Ascending aorta (tissue), 2 donors: ENCODE measurements around the gene DHRSX. TPM values are rescaled to one million over a fixed set of nuclear protein-coding genes. Genes with fewer than 3 reads are reported as not detected.
"Not testable (repeated sequence)": the region's sequence is repeated elsewhere in the genome, so short reads cannot be mapped to it uniquely, and the experiment has no call there.

ENCODE experiments used
- DNase-seq, 2 donors: peaks; one replicate each; pipeline ENCODE4 v3.0.0-alpha.2; 2019; ENCODE audit warnings: low spot score in 2 of 2
- H3K27ac ChIP-seq, 2 donors: fragments of 200-600 bp; sonication (generic); one replicate each; pipeline ENCODE4 v1.5.1; 2016 to 2017; ENCODE audit warnings: mild to moderate bottlenecking in 1 of 2
- H3K27me3 ChIP-seq: fragments of 200-600 bp; sonication (generic); one replicate; pipeline ENCODE4 v1.5.1; 2017
- H3K36me3 ChIP-seq, 2 donors: fragments of 200-600 bp; sonication (generic); one replicate each; pipeline ENCODE4 v1.5.1; 2016
- H3K4me1 ChIP-seq, 2 donors: fragments of 200-600 bp; sonication (generic); one replicate each; pipeline ENCODE4 v1.5.1; 2016 to 2017; ENCODE audit warnings: mild to moderate bottlenecking in 1 of 2
- H3K4me3 ChIP-seq, 2 donors: fragments of 200-600 bp; sonication (generic); one replicate each; pipeline ENCODE4 v1.5.1; 2016 to 2017; ENCODE audit warnings: mild to moderate bottlenecking in 1 of 2
- H3K9me3 ChIP-seq, 2 donors: fragments of 200-600 bp; sonication (generic); one replicate each; pipeline ENCODE4 v1.5.1; 2016
- intact Hi-C: fragments of 100-400 bp; cut with DNase I; formaldehyde crosslinking; loops from one replicate; pipeline ENCODE4 v1.15.1; 2023
- total RNA-seq: library from RNA; depleted of rRNA; stranded (reverse); fragments of >200 nt; gene quantifications from one replicate; pipeline ENCODE4 v1.1.0, GENCODE V29; 2016
- TF ChIP-seq, protein P1 (sequence below), 3 experiments: fragments of 200-600 bp in 2 of 3; fragments of 450-650 bp in 1 of 3; sonication (generic) in 2 of 3; IDR thresholded peaks; one replicate each; pipeline ENCODE4 v1.5.1; 2016 to 2019; ENCODE audit warnings: antibody characterized with exemption in 3 of 3, mild to moderate bottlenecking in 1 of 3, moderate library complexity in 1 of 3

DHRSX gene
- total RNA-seq, 1 donor from 2014 or later, result 13.4 TPM

DNA sequence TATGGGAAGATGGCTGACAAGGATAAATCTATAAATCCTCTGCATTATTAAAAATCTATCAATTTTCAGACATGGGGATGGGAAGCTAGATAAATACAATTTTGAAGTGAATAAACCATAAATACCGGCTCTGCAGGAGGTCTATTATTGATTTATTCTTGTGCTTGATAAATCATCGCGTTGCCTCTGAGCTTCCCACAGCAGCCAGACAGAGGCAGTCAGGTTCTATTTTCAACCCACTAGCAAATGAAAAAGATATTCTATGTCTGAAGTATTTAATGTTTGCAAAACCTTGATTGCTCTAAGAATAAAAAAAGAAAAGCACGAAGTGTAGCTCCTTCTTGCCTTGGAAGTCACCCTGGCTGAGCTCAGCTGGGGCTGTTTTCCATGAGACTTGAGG, 216.2 kb downstream of the DHRSX start:
- DNase-seq, result no peak
- intact Hi-C loops, result no loop called here
- no peaks in the 10 kb centered on the region for H3K9me3 ChIP-seq
- peaks cover 0 to 4% of the 10 kb centered on the region in 2 donors for H3K36me3 ChIP-seq
- H3K27me3 ChIP-seq, result no peaks in the 10 kb centered on the region
- no peak overlapping the region for H3K4me3 ChIP-seq
- H3K27ac ChIP-seq, result no peak overlapping the region
- H3K4me1 ChIP-seq, result no peaks in the 10 kb centered on the region
- TF ChIP-seq, protein P1, sequence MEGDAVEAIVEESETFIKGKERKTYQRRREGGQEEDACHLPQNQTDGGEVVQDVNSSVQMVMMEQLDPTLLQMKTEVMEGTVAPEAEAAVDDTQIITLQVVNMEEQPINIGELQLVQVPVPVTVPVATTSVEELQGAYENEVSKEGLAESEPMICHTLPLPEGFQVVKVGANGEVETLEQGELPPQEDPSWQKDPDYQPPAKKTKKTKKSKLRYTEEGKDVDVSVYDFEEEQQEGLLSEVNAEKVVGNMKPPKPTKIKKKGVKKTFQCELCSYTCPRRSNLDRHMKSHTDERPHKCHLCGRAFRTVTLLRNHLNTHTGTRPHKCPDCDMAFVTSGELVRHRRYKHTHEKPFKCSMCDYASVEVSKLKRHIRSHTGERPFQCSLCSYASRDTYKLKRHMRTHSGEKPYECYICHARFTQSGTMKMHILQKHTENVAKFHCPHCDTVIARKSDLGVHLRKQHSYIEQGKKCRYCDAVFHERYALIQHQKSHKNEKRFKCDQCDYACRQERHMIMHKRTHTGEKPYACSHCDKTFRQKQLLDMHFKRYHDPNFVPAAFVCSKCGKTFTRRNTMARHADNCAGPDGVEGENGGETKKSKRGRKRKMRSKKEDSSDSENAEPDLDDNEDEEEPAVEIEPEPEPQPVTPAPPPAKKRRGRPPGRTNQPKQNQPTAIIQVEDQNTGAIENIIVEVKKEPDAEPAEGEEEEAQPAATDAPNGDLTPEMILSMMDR (IDR thresholded peaks at IDR 0.05), result no peak

DNA sequence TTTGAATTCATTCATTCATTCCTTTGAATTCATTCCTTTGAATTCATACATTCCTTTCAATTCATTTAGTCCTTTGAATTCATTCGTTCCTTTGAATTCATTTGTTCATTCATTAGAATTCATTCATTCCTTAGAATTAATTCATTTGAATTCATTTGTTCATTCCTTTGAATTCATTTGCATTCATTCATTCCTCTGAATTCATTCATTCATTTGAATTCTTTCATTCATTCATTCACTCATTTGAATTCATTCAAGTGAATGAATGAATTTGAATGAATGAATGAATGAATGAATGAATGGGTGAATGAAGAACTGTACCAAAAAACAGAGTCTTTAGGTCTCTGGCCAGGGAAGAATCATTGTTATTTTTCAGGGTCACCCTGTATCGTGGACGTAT, 216.6 kb downstream of the DHRSX start:
- H3K4me1 ChIP-seq, result no peaks in the 10 kb centered on the region
- peaks cover 0 to 4% of the 10 kb centered on the region in 2 donors for H3K36me3 ChIP-seq
- no peaks in the 10 kb centered on the region for H3K27me3 ChIP-seq
- H3K9me3 ChIP-seq, result no peaks in the 10 kb centered on the region
- TF ChIP-seq, protein P1 (IDR thresholded peaks at IDR 0.05), result no peak
- DNase-seq, result no peak
- no peak overlapping the region for H3K27ac ChIP-seq
- intact Hi-C loops, result no loop called here
- H3K4me3 ChIP-seq, result no peak overlapping the region

DNA sequence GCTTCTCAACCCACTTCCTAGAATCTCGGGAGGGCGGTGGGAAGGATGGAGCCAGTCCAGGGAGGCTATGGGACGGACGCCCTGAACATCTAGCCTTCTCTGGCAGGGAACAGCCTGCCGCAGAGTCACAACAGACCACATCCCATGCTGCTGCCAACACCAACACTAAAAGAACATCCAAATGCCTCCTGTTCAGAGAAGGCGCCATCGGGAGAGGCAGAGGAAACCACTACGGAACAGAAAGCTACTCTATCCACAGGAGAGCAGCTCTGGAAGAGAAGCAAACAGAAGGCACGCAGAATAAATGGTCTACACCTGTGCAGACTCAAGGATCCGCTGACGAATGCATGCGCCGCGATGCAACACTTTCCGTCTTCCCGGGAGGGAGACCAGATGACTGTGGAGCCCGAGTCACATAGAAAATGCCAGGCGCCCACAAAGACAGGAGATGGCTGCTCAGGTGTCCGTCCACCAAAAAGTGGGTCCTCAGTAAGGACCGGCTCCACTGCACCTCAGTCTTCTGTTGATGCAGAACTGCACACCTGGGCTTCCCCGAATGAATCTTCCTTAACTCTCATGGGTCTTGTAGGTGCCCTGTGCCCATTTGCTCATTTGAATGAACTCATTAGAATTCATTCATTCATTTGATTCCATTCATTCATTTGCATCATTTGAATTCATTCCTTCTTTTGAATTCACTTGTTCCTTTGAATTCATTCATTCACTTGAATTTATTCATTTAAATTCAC, 217.5 kb downstream of the DHRSX start:
- no peak for DNase-seq
- H3K4me1 ChIP-seq, result no peaks in the 10 kb centered on the region
- intact Hi-C loops, result no loop called here
- H3K36me3 ChIP-seq, result no peaks in the 10 kb centered on the region
- no peaks in the 10 kb centered on the region for H3K9me3 ChIP-seq
- H3K4me3 ChIP-seq, result no peak overlapping the region
- TF ChIP-seq, protein P1 (IDR thresholded peaks at IDR 0.05), result no peak
- H3K27me3 ChIP-seq, result no peaks in the 10 kb centered on the region
- H3K27ac ChIP-seq, result no peak overlapping the region

DNA sequence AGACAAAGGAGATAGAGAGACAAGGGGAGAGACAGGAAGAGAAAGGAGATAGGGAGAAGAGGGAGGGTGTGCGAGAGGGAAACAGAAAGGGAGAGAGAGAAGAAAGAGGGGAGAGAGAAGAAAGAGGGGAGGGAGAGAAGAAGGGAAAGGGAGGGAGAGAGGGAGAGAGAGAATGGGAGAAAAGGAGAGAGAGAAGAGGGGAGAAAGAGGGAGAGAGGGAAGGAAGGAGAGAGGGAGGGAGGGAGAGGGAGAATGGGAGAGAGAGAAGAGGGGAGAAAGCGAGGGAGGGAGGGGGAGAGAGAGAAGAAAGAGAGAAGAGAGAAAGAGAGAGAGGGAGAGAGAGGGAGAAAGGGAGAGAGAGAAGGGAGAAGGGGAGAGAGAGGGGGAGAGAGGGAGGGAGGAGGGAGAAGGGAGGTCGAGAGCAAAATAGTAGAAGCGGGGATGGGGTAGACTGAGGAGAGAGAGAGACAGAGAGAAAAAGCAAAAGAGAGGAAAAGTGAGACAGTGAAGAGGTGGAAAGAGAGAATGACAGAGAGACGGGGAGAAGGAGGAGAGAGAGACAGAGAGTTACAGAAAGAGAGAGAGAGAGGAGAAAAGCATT, 218.2 kb downstream of the DHRSX start:
- Histone ChIP-seq H3K9me3 (no peaks in the 10 kb centered on the region), H3K36me3 (no peaks in the 10 kb centered on the region), H3K4me3 (no peak overlapping the region), H3K4me1 (no peaks in the 10 kb centered on the region), H3K27ac (no peak overlapping the region), H3K27me3 (no peaks in the 10 kb centered on the region)
- TF ChIP-seq, protein P1 (IDR thresholded peaks at IDR 0.05), result no peak
- intact Hi-C loops, result no loop called here
- DNase-seq, result no peak

DNA sequence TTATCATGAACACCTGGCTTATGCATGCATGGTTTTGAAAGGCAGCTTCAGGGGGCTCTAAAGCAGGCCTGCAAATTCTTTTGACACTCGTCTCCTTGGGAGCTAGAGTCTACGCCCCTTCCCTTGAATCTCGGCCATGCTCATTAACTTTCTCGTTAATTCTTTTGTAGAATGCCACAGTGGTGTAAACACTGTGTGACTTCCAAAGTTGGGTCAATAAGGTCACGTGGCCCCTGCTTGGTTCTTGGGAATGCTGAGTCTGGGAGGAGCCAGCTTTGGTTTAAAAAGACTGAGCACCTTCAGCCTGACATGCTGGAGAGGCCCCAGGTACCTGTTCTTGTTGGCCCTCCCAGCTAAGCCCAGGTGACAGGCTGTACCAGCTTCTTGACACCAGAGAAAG, 228.4 kb downstream of the DHRSX start:
- Histone ChIP-seq H3K27me3 (no peaks in the 10 kb centered on the region), H3K9me3 (no peaks in the 10 kb centered on the region), H3K27ac (no peak overlapping the region), H3K36me3 (no peaks in the 10 kb centered on the region), H3K4me1 (no peaks in the 10 kb centered on the region), H3K4me3 (no peak overlapping the region)
- intact Hi-C loops, result no loop called here
- TF ChIP-seq, protein P1 (IDR thresholded peaks at IDR 0.05), result no peak
- no peak for DNase-seq

DNA sequence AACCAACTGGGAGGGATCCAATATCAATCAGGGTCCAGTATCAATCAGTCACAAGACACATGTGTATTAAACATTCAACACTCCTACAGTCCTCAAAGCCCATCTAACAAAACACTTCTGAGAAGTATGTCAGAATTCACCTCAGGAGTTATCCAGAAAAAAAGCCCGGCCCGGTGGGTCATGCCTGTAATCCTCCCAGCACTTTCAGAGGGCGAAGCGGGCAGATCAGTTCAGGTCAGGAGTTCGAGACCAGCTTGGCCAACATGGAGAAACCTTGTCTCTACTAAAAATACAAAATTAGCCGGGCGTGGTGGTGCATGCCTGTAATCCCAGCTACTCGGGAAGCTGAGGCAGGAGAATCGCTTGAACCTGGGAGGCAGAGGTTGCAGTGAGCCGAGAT, 229.2 kb downstream of the DHRSX start:
- DNase-seq, H3K4me1 ChIP-seq, intact Hi-C loops, H3K9me3 ChIP-seq, H3K4me3 ChIP-seq, H3K36me3 ChIP-seq, H3K27me3 ChIP-seq, H3K27ac ChIP-seq: not testable (repeated sequence)

DNA sequence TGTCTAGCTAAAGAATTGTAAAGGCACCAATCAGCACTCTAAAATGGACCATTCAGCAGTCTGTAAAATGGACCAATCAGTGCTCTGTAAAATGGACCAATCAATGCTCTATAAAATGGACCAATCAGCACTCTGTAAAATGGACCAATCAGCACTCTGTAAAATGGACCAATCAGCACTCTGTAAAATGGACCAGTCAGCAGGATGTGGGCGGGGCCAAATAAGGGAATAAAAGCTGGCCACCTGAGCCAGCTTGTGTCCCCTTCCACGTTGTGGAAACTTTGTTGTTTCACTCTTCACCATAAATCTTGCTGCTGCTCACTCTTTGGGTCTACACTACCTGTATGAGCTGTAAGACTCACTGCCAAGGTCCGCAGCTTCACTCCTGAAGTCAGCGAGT, 230.0 kb downstream of the DHRSX start:
- intact Hi-C loops, DNase-seq, H3K4me1 ChIP-seq, H3K27ac ChIP-seq, H3K9me3 ChIP-seq, H3K27me3 ChIP-seq, H3K4me3 ChIP-seq: not testable (repeated sequence)
- H3K36me3 ChIP-seq, result peaks cover 4 to 12% of the 10 kb centered on the region in 2 donors
